ENCODE data around the gene RAB28. TPM values are rescaled to one million over a fixed set of nuclear protein-coding genes. Genes with fewer than 3 reads are reported as not detected.

Gene RAB28
- 19.3 and 22.2 TPM in 2 replicates for total RNA-seq

GRCh38 chr4:13484122-13484748 lies at the start of gene RAB28:
TSS of gene RAB28 (minus strand) at chr4:13484340.
- peak within 1 kb of the TSS; percentile 91 for H3K4me3 Mint-ChIP-seq
- H3K36me3 Mint-ChIP-seq (ENCODE audit: low read depth): peaks cover 2% of the 10 kb centered on the region
- peaks cover 26% of the 10 kb centered on the region for H3K4me1 Mint-ChIP-seq (ENCODE audit: low read depth)
- H3K9me3 Mint-ChIP-seq: no peaks in the 10 kb centered on the region
- peaks cover 16% of the 10 kb centered on the region for H3K27me3 Mint-ChIP-seq (ENCODE audit: insufficient read depth)
- DNase-seq (ENCODE audit: low spot score): peak; percentile 90
- peak within 1 kb of the TSS; percentile 96 for H3K27ac Mint-ChIP-seq
- intact Hi-C loops (cut with micrococcal nuclease): loop anchor here (1.0 to 5.0 kb wide), 5 partner anchors 31 to 1521 kb away; no protein-coding TSS in a partner anchor

GRCh38 chr4:13531625-13531998 lies 47.5 kb upstream of the RAB28 start:
- intact Hi-C loops (cut with micrococcal nuclease): no loop called here
- no peak for DNase-seq (ENCODE audit: low spot score)
- H3K27me3 Mint-ChIP-seq (ENCODE audit: insufficient read depth): peaks cover 86% of the 10 kb centered on the region
- H3K27ac Mint-ChIP-seq: no peak overlapping the region
- no peaks in the 10 kb centered on the region for H3K9me3 Mint-ChIP-seq
- no peaks in the 10 kb centered on the region for H3K36me3 Mint-ChIP-seq (ENCODE audit: low read depth)
- peaks cover 3% of the 10 kb centered on the region for H3K4me1 Mint-ChIP-seq (ENCODE audit: low read depth)
- no peak overlapping the region for H3K4me3 Mint-ChIP-seq

- H3K9me3 Mint-ChIP-seq: no peaks in the 10 kb centered on the region
- peaks cover 86% of the 10 kb centered on the region for H3K27me3 Mint-ChIP-seq (ENCODE audit: insufficient read depth)
- no peak for DNase-seq (ENCODE audit: low spot score)
- no peak overlapping the region for H3K27ac Mint-ChIP-seq
- peaks cover 3% of the 10 kb centered on the region for H3K4me1 Mint-ChIP-seq (ENCODE audit: low read depth)
- H3K36me3 Mint-ChIP-seq (ENCODE audit: low read depth): no peaks in the 10 kb centered on the region
- H3K4me3 Mint-ChIP-seq: no peak overlapping the region
- intact Hi-C loops (cut with micrococcal nuclease): no loop called here
These were observed 46.9 kb upstream of the RAB28 start for GRCh38 chr4:13530823-13531624.

GRCh38 chr4:13529128-13529919 lies 45.2 kb upstream of the RAB28 start:
- Mint-ChIP-seq H3K36me3 (ENCODE audit: low read depth) (no peaks in the 10 kb centered on the region), H3K9me3 (no peaks in the 10 kb centered on the region), H3K27me3 (ENCODE audit: insufficient read depth) (peaks cover 85% of the 10 kb centered on the region), H3K4me1 (ENCODE audit: low read depth) (peaks cover 3% of the 10 kb centered on the region), H3K27ac (no peak overlapping the region), H3K4me3 (no peak overlapping the region)
- DNase-seq (ENCODE audit: low spot score): no peak
- intact Hi-C loops (cut with micrococcal nuclease): loop anchor here (2.0 kb wide), 1 partner anchor 15 kb away; the partner anchor contains the start of gene NKX3-2

- intact Hi-C loops (cut with micrococcal nuclease): loop anchor here (2.0 kb wide), 1 partner anchor 16 kb away; the partner anchor contains the start of gene NKX3-2
- H3K4me3 Mint-ChIP-seq: no peak overlapping the region
- H3K27me3 Mint-ChIP-seq (ENCODE audit: insufficient read depth): peaks cover 84% of the 10 kb centered on the region
- DNase-seq (ENCODE audit: low spot score): no peak
- H3K4me1 Mint-ChIP-seq (ENCODE audit: low read depth): peaks cover 3% of the 10 kb centered on the region
- no peaks in the 10 kb centered on the region for H3K9me3 Mint-ChIP-seq
- no peaks in the 10 kb centered on the region for H3K36me3 Mint-ChIP-seq (ENCODE audit: low read depth)
- no peak overlapping the region for H3K27ac Mint-ChIP-seq
These were observed 44.6 kb upstream of the RAB28 start for GRCh38 chr4:13528821-13529127.

- intact Hi-C loops (cut with micrococcal nuclease): loop anchor here (2.0 kb wide), 1 partner anchor 17 kb away; the partner anchor contains the start of gene NKX3-2
- no peaks in the 10 kb centered on the region for H3K9me3 Mint-ChIP-seq
- H3K27ac Mint-ChIP-seq: no peak overlapping the region
- DNase-seq (ENCODE audit: low spot score): no peak
- H3K27me3 Mint-ChIP-seq (ENCODE audit: insufficient read depth): peaks cover 84% of the 10 kb centered on the region
- H3K36me3 Mint-ChIP-seq (ENCODE audit: low read depth): no peaks in the 10 kb centered on the region
- H3K4me1 Mint-ChIP-seq (ENCODE audit: low read depth): peaks cover 3% of the 10 kb centered on the region
- no peak overlapping the region for H3K4me3 Mint-ChIP-seq
These were observed 44.1 kb upstream of the RAB28 start for GRCh38 chr4:13527981-13528820.

GRCh38 chr4:13527192-13527980 lies 43.2 kb upstream of the RAB28 start:
- H3K9me3 Mint-ChIP-seq: no peaks in the 10 kb centered on the region
- H3K4me1 Mint-ChIP-seq (ENCODE audit: low read depth): peaks cover 3% of the 10 kb centered on the region
- peak overlapping the region; percentile 52 for H3K27ac Mint-ChIP-seq
- no peak for DNase-seq (ENCODE audit: low spot score)
- intact Hi-C loops (cut with micrococcal nuclease): no loop called here
- H3K27me3 Mint-ChIP-seq (ENCODE audit: insufficient read depth): peaks cover 84% of the 10 kb centered on the region
- H3K36me3 Mint-ChIP-seq (ENCODE audit: low read depth): no peaks in the 10 kb centered on the region
- H3K4me3 Mint-ChIP-seq: no peak overlapping the region

GRCh38 chr4:13526658-13527057 lies 42.5 kb upstream of the RAB28 start:
- Mint-ChIP-seq H3K36me3 (ENCODE audit: low read depth) (no peaks in the 10 kb centered on the region), H3K27ac (no peak overlapping the region), H3K9me3 (no peaks in the 10 kb centered on the region), H3K4me3 (no peak overlapping the region), H3K4me1 (ENCODE audit: low read depth) (peaks cover 3% of the 10 kb centered on the region), H3K27me3 (ENCODE audit: insufficient read depth) (peaks cover 86% of the 10 kb centered on the region)
- no peak for DNase-seq (ENCODE audit: low spot score)
- intact Hi-C loops (cut with micrococcal nuclease): no loop called here

- Mint-ChIP-seq H3K9me3 (no peaks in the 10 kb centered on the region), H3K4me1 (ENCODE audit: low read depth) (peaks cover 3% of the 10 kb centered on the region), H3K36me3 (ENCODE audit: low read depth) (no peaks in the 10 kb centered on the region), H3K27me3 (ENCODE audit: insufficient read depth) (peaks cover 84% of the 10 kb centered on the region), H3K27ac (no peak overlapping the region), H3K4me3 (no peak overlapping the region)
- intact Hi-C loops (cut with micrococcal nuclease): no loop called here
- no peak for DNase-seq (ENCODE audit: low spot score)
These were observed 41.6 kb upstream of the RAB28 start for GRCh38 chr4:13525606-13526281.

GRCh38 chr4:13524504-13525243 lies 40.5 kb upstream of the RAB28 start:
- Mint-ChIP-seq H3K27me3 (ENCODE audit: insufficient read depth) (peaks cover 80% of the 10 kb centered on the region), H3K36me3 (ENCODE audit: low read depth) (no peaks in the 10 kb centered on the region), H3K4me3 (no peak overlapping the region), H3K27ac (no peak overlapping the region), H3K9me3 (no peaks in the 10 kb centered on the region), H3K4me1 (ENCODE audit: low read depth) (peaks cover 3% of the 10 kb centered on the region)
- no peak for DNase-seq (ENCODE audit: low spot score)
- intact Hi-C loops (cut with micrococcal nuclease): no loop called here

All from activated T-helper 1 cell treated with anti-CD3 and anti-CD28 coated beads, Interleukin-12 subunit alpha, Interleukin-12 subunit beta, Interleukin-2, Interleukin-4 antibody, amounts not matched to agents 30 ng/mL and 10 ng/mL and 1 ng/mL, durations not matched to agents 14 hours and 24 hours and 36 hours (primary cell).